Testis (tissue), 2 donors: ENCODE data around the gene FPGT.
"Not testable (repeated sequence)": the region's sequence is repeated elsewhere in the genome, so short reads cannot be mapped to it uniquely, and the experiment has no call there.

Source experiments
- CTCF ChIP-seq, 3 experiments: fragments of 450-650 bp in 2 of 3; fragments of 200-600 bp in 1 of 3; sonication (generic) in 1 of 3; IDR thresholded peaks; one replicate each; pipeline ENCODE4 v1.5.1; 2016 to 2019; ENCODE audit warnings: antibody characterized with exemption in 3 of 3, mild to moderate bottlenecking in 2 of 3, moderate library complexity in 1 of 3
- POLR2A ChIP-seq: fragments of 450-650 bp; IDR thresholded peaks from one replicate; pipeline ENCODE4 v1.6.1; 2017; ENCODE audit warnings: antibody characterized with exemption, mild to moderate bottlenecking, moderate library complexity

- TF ChIP-seq POLR2A; CTCF (IDR thresholded peaks at IDR 0.05): not testable (repeated sequence)
Measured at GRCh38 chr1:74253243-74253824, 55.3 kb downstream of the FPGT start.
